Activated CD4-positive, alpha-beta T cell treated with anti-CD3 and anti-CD28 coated beads, Interleukin-10, Interleukin-2, amounts not matched to agents 100 ng/mL and 50 ng/mL, durations not matched to agents 16 hours and 8 hours (primary cell): ENCODE measurements around the gene F11.
"Not testable (repeated sequence)": the region's sequence is repeated elsewhere in the genome, so short reads cannot be mapped to it uniquely, and the experiment has no call there.

Experiments
- DNase-seq: peaks from one replicate; pipeline ENCODE4 v3.0.0-alpha.2; 2020

Gene F11

DNA sequence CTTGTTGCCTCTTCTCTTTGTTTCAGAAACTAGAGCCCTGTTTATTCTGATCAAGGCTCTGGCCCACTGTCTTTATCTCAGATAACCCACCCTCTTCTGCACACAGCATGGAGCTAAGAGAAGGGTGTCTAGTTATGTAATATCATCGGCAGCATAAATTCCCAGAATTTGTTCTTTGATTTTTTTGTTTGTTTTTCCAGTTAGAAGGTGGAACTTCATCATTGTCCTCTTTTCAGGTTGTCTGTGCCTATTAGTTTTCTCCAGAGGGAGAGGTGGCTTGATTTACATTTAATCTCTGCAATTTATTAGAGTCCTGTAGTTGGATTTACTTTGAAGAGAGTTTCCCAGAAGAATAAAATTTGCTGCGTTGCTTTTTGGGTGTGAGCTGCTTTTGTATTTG, 15.2 kb upstream of the F11 start:
- no peak for DNase-seq

DNA sequence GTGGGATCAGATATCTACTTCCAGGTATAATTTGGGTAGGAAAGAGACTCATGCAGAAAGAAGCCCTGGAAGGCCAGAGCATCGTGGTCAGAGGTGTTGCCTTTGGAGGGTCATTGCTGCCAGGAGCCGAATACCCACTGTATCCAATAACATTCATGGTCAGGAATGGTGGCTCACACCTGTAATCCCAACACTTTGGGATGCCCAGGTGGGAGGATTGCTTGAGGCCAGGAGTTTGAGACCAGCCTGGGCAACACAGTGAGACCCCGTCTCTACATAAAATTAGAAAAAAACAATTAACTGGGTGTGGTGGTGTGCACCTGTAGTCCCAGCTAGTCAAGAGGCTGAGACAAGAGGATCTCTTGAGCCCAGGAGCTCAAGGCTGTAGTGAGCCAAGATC, 10.9 kb upstream of the F11 start:
- no peak for DNase-seq

DNA sequence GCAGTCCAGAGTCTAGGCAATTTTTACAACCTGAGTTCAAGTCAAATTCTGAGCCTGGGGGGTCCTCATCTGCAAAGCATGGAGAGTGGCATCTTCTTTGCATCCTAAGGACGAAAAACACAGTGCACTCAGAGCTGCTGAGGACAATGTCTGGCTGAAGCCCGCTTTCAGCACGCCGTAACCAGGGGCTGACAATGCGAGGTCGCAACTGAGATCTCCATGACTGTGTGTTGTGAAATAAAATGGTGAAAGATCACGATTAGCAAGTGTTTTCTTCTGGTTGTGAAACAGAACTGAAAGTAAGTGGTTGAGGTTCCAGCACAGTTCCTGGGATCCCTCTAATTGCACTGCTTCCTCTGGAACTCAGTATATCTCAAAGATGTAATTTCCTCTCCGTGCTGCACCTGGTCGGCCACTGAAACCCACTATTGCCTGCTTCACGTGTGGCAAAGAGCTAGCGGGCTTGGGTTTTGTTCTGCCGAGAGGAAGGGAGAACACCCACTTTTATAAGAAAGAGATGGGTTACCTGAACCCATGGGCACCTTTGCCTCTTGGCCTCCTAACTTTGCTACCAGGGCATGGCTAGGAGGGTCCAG, 7.7 kb upstream of the F11 start:
- DNase-seq, result no peak

DNA sequence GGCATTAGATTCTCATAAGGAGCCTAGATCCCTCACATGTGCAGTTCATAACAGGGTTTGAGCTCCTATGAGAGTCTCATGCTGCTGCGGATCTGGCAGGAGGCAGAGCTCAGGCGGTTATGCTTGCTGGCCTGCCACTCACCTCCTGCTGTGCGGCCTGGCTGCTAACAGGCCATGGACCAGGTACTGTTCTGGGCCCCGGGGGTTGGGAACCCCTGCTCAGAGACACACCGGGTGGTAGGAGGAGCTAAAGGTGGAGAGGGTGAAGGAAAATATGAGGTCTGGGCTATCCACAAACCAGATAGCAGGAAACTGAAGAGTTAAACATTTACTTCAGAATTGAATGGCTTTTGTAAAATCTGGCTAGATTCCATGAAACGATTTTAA, 5.9 kb upstream of the F11 start:
- DNase-seq, result no peak

DNA sequence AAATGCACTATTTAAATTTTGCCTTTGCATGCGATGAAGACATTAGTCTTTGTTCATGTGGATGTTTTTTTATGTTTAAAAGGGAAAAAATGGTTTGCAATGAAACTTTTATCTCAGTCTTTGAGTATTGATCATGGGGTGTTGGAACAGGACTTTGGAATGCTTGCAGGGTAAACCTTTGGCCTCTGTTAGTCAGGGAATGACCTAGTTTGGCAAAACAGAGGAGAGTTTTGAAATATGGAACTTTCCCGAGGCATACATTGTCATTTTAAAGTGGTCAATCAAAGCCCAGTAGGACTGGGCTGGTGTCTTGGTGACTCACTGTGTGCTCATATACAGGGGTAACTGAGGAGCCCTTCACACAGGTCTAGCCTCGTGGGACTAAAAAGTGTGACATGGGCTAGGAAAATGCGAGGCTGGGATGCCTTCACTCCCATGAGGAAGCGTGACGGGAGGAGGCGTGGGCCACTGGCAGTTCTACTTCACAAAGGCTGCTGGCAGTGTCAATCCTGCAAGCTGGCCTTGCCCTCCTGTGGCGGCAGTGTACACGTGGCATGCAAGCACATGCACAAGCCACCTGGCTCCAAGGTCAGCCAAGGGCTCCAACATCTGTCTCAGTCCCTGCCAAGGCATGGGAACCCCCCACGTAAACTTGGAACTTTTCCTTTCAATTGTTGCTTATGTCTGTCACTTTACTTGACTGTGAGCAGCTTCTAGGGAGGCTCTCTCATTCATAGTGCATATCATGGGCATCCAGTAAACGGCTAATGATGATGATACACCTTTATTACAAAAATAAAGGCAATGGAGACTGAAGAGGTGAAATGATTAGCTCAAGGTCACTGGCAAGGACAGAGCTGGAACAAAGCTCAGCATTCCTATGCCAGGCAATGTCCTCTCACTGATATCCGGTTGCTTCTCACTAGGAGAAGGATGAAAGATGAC, 5.2 kb upstream of the F11 start:
- DNase-seq, result no peak

DNA sequence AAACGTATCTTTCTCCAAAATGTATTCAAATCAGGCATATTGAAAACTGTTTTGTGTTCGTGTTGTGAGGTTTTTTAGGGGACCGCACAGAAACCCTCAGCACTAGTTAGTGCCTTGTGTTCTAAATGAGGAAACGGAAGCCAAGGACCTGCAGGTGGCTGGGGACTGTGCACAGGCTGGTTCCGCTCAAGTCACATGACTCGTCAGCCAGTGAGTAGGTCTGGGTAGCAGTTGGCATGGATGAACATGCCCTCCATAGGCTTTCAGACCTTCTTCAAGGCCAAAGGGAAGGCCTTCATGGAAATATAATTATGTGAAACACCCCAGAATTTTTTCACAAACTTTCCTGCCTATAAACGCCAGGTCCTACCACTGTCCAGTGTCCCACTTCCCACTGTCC, 1.3 kb upstream of the F11 start:
- DNase-seq, result no peak

DNA sequence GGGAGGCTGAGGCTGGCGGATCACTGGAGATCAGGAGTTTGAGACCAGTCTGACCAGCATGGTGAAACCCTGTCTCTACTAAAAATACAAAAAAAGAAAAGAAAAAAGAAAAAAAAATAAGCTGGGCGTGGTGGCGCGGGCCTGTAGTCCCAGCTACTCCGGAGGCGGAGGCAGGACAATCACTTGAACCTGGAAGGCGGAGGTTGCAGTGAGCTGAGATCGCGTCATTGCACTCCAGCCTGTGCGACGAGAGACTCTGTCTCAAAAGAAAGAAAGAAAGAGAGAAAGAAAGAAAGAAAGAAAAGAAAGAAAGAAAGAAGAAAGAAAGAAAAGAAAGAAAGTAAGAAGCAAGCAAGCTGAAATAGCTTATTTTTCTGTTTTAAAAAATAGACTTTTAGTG, 739 bp upstream of the F11 start:
- DNase-seq, result not testable (repeated sequence)

DNA sequence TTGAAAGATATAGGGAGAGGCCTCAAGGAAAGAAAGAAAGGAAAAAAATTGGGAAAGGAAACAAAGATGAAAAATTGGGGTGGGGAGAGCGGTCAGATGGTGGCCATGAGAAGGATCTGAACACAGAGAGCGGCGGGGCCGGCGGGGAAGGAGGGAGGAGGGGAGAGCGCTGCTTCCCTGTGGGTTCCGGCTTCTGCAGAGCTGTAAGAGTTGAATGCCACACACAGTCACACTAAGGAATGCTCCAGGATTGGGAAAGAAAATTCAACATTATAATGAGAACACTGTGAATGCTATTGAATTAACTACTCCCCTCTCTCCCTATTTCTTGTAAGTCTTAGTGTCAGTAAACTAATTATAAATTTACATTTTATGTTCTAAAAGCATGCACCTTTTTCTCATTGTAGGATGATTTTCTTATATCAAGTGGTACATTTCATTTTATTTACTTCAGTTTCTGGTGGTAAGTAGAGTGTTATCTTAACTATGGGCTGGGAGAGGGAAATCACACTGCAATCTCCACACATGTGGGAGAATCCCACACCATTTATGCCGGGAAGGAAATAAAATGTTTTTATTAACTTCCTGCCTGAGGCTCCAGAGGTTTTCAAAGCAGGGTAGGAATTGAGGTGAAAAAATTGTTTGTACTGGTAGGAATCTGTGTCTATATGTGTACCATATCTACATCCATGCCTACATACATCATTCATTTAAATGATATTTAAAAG, 904 bp downstream of the F11 start:
- DNase-seq, result no peak

DNA sequence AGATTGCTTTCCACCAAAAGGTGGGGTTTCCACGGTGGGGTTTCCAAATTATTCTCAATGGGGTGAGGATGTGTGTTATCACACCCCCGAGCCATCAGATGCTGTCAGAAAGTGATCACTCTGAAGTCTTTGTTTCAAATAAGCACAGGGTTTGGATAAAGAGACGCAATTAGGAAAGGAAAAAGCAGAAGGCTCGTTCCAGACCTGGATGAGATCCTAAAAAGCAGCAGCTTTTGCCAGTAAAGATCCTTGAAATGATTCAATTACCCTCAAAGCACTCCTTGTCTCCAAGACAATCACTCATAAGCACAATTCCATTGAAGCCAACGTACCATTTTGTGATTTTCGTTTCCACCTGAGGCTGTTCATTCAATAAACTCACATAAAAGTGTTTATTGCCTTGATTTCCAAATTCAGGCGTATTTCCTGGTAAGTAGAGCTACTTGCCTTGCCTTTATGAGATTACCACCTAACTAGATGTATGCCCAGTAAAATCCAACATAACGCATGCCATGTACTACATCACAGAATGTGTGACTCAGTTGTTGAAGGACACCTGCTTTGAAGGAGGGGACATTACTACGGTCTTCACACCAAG, 5.2 kb downstream of the F11 start:
- no peak for DNase-seq

DNA sequence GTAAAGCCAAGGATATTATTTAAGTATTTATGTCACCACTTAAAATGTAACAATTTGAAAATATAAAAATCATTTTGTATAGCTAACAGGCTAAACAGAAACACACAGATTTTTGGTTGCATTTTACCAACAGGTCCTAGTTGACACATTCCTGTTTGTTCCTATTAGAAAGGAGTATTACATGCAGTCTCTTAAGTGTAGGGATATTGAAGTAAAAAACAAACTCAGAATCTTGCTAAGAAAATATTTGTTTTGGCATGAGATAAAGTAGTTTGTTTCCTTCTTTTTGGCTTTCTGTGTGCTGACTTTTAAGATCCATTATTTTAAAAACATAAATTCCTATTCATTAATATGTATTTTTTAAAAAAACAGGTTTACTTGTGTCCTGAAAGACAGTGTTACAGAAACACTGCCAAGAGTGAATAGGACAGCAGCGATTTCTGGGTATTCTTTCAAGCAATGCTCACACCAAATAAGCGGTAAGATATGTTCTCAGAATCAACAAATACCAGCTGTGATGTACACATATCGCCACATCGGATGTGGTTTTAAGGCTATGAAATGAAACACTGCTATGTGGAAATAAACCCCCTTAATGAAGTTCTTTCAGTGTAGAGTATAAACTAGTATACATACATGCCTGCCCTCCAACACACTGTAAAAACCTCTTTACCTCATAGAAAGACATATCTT, 6.9 kb downstream of the F11 start:
- no peak for DNase-seq

DNA sequence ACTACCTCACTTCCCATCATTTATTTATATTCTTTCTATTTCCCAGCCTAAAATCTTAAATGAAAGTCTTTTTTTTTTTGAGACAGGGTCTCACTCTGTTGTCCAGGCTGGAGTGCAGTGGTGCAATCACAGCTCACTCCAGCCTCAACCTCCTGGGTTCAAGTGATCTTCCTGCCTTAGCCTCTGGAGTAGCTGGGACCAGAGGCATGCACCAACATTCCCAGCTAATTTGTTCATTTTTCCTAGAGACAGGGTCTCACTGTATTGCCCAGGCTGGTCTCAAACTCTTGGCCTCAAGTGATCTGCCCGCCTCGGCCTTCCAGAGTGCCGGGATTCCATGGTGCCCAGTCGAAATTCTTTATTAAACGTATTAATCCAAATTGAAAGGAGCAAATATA, 7.4 kb downstream of the F11 start:
- not testable (repeated sequence) for DNase-seq

DNA sequence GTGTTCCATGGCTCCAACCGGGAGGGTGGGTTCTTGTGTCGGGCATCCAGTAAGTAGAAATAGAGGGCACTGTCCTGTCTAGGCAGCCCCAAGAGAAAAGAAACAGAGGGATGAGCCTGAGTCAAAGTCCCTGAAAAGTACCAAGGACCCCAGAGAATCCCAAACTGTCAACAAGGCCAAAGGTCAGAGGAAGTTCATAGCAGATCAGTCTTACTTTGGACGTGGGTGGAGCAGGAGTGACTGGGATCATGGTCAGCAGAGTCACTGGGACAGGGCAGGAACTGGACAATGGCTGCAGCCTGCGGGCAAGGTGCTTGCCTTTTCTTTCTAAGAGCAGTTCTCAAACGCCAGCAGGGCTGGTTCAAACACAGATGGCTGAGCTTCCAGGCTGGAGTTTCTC, 17.3 kb downstream of the F11 start:
- no peak for DNase-seq

DNA sequence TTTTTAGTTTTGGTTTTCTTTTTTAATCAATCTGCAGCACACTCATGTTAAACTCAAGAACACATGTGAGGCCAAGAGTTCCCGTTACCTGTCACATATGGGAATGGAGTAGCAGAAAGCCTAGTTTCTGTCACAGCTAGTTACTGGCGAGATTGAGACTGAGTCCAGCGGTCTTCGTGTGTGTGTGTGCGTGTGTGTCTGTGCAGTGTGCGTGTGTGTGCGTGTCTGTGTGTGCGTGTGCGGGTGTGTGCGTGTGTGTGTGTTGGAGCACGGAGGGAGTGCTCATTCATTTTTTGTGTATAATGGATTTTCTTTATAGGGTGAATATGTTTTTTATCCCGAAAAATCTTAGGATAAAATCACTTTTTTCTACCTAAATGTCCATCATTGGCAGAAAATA, 19.2 kb downstream of the F11 start:
- no peak for DNase-seq

DNA sequence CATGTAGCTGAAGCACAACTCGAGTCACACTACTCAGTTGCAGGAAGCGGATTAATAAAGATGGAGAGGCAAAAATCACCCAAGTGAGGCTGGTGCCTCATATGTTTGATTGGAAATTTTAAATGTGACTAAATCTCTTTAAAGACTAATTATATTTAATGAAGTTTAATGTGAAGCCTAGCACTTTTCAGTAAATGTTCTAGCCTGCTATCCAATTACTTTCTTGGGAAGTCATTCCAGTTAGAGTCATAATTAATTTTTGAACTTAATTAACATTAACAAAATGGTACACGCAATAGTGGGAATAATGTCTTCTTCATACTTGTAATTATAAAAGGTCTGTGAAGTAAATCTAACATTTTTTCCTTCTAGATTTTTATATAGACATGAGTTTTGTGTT, 20.6 kb downstream of the F11 start:
- DNase-seq, result no peak

DNA sequence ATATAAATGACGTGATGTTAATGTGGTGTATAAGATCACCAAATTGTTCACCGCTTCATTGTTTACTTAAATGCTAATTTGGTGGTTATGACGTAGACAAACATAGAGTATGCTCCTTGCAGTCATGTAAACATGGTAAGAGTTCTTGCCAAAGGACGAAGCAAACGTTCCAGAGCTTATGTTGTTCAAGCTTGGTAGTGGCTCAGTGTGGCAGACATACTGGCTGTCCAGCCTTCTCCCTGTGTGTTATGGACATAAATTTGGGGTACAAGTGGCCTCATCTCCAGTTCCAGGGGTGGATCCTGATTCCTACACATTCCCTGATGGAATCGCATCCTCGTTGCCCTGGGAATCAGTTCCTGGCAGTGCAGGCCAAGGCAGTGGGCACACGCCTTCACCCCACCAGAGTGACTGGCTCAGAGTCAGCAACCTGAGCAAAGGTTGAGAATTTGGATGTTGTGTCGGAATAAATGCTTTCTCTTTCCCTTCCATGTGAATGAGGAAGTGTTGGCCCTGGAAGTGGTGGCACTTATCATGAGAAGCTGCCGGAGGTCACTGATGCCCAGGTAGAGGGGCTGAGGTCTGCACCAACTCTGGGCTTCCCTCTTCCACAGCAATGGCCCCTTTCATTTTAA, 25.4 kb downstream of the F11 start:
- no peak for DNase-seq

DNA sequence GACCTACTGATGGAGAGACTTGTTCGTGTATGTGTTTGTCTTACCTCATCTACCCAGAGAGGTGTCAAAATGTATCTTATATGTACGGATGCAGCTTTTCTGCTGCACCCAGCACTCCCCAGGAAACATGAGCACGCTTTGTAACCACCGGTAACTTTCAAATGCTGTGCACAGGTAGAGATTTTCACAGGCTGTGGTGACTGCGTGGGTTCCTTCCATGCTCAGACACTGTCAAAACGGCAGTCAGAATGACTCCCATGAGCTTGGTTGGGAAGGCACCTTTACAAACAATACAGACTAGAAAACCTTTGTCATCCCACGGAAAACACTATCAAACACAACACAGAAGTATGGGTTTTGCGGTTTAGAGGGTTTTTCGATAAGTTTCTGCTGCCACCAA, 28.2 kb downstream of the F11 start:
- peak; percentile 9 for DNase-seq

DNA sequence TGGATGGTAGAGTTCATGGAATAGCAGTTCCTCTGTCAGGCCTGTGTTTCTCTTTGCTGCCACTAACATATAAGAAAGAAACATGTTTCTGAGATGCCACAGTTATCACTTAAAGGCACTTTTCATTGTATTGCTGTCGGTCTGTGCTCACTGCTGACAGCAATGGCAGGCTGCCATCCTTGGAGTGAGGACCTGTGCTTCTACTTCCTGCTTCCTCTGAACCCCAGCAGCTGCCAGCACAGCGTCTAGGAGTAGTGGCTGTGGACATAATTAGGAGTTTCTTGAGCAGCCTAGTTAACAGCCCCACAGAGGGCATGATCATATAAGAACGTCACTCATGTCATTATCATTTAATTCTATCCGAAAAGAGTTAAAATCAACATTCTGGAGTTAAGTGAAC, 30.5 kb downstream of the F11 start:
- DNase-seq, result no peak

DNA sequence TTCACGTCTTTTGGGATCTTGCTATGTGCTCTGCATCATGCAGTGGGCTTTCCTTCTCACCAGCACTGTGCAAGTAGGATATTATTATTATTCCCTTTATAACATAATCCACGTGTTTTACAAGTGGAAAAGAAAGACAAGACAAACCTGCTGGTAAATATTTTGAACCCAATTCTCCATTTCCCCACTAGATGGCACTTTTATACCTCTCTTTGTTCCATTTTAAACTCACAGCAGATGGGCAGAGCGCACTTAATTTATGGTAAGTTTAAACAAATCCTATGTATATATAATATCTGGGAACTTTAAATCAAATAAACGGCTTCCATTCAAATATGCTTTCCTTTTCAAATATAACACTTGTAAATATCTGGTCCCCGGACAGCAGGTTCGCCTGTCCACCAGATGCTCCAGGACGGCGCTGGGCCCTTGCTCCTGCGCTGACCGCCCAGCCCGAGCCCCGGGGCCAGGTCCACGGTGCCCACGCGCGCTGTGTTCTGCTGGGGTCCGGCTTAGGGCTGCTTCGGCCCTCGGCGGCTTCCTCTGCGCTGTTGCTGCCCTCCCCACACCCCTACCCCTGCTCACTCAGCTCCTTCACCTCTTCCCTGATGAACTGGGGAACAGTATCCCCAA, 31.1 kb downstream of the F11 start:
- DNase-seq, result peak; percentile 32

DNA sequence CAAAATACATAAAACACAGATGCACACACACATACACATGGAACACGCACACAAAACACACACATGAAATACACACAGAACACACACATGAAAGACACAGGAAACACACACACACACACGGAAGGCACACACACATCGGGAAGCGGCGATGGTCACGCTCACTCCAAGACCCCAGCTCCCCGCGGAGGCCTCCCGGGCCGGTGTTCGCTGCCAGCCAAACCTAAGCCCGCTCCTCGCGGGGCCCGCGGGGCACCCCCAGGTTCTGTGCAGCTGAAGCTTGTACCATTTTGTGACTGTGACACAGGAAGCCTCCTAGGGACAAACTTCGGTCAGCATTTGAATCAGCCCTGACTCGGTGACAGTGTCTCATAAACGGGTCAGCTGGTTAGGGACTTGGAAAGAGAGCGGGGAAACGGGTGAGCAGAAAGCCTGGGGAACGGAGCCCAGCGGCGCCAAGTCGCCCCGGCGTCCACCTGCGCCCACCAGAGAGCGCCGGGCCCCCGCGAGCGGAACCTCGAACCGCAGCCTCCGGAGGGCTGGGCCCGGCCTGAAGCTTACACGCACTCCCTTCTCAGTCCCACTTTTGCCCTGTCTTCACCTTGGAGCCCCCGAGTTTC, 32.1 kb downstream of the F11 start:
- no peak for DNase-seq

DNA sequence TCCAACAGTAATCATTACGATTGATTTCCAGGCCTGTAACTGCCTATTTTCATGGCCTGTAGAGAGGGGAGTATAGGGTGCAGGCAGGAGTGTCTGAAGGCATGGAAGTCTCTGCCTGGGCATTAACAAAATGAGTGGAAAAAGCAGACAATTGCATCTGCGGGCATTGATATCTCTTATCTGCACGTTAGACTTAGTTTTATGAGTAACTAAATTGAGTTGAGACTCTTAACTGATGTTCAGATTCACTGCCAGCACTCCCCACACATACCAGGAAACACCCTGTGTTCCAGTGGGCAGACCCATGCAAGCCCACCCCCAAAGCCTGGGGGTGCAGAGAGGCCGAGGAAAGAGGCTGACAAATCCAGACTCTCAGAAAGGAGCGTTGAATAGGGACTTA, 33.3 kb downstream of the F11 start:
- no peak for DNase-seq

DNA sequence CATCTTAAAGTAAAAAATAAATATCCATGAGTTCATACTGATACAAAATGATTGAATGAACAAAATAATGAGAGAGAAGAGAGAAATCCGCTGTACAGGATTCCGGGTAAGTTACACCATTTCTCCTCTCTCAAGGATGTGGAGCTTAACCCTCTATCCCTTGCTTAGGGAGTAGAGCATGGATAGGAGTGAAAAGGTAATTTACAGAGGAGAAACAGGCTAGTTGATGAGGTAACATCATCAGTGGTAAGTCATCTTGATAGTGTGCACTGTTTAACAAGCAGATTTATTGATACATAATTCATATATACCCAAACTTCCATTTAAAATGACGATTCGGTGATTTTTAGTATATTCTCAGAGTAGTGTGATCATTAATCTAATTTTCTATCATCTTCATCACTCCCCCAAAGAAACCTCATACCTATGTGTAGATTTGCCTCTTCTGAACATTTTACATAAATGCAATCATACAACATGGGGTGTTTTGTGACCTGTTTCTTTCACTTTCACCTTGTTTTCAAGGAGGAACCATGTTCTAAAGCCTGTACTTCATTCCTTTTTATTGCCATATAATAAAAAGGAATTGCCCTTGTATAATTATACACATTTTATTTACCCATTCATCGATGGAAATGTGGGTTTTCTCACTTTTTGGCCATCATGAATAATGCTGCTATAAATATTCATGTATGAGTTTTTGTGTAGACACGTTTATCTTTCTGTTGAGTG, 34.8 kb downstream of the F11 start:
- no peak for DNase-seq
